ENCODE measurements around the gene CPNE1.
"Not testable (repeated sequence)": the region's sequence is repeated elsewhere in the genome, so short reads cannot be mapped to it uniquely, and the experiment has no call there.

CPNE1 gene

DNA sequence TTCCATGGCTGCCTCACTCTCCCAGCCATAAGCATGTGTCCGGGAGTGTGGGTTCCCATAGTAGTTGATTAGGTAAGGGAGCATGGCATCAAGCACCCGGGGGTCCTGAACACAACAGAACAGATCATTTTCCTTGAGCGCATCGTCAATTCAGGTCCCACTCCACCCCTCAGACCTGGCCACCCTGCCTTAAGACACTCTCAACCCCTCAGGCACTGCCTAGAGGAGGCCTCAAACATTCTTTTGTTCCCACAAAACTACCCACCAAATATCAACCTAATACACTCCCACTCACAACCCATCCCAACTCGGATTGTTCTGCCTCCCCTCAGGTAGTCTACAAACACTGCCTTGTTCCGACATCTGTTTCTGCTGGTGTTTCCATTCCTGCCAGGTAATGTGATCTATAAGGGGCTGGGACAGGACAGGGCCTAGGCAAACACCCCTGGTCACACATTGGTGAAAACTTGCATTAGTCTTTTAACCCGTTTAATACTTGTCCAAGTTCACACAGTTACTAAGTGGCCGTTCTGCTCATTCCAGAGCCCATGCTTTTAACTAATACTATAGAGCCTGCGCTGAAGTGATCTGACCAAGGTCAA, 33.1 kb upstream of the CPNE1 start:
- no peak for DNase-seq

DNA sequence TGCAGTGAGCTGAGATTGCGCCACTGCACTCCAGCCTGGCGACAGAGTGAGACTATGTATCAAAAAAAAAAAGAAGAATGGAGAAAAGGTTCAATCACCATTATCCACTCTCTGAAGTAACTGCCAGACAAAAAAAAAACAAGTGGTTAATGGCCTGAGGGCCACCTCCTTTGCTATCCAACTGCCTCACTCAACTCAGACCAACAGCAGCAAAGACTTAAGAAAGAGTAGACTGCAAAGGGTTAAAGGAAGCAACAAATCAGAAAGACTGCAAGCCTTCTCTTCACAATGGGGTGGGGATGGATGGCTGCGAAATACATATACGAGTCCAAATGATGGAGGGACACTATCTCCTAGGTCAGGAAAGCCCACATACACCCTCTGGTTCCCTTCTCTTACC, 31.3 kb upstream of the CPNE1 start:
- DNase-seq, result no peak

DNA sequence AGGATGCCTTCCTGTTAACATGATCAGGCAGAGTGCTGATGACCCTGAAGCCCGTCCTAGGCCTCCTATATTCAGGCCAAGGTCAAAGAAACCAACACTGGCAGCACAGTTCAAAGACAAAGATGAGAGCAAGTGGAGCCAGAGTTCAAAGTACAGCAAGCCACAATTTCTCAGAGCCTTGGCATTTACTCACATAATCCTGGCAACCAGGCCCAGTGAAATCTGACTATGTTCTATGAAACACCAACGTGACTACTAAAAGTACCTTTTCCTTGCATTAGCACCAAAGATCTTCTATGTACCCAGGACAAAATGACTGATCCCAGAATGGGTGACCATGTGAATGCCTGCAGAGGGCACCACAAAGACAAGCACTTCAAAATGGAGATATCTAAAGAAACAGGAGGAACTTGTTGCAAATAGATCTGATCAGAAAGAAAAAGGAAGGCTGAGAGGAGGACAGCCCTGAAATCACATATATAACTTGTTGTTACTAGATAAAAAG, 30.6 kb upstream of the CPNE1 start:
- no peak for DNase-seq

DNA sequence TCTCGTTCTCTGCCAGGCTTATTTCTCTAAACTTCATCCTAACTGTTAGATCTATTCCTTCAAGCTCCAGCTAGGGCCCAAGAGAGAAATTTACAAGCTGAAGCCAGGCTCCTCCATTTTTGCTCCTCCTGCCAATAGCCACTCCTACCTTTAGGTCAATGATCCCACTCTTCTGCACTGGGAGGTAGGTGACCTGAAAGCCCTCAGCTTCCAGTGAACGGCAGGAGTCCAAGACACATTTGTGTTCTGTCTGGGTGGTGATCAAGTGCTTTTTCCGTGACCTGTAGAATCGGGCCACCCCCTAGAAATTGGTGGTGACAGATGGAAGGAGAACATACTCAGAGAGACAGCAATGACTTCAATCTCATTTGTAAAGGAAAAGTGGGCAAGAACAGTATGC, 25.6 kb upstream of the CPNE1 start:
- no peak for DNase-seq

DNA sequence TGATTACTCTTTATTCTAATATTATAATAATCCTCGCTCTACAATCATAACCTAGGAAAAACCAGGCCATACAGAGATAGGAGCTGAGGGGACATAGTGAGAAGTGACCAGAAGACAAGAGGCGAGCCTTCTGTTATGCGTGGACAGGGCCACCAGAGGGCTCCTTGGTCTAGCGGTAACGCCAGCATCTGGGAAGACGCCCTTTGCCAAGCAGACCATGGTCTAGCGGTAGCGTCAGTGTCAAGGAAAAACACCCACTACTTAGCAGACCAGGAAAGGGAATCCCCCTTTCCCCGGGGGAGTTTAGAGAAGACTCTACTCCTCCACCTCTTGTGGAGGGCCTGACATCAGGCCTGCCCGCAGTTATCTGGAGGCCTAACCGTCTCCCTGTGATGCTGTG, 22.2 kb upstream of the CPNE1 start:
- DNase-seq, result not testable (repeated sequence)

DNA sequence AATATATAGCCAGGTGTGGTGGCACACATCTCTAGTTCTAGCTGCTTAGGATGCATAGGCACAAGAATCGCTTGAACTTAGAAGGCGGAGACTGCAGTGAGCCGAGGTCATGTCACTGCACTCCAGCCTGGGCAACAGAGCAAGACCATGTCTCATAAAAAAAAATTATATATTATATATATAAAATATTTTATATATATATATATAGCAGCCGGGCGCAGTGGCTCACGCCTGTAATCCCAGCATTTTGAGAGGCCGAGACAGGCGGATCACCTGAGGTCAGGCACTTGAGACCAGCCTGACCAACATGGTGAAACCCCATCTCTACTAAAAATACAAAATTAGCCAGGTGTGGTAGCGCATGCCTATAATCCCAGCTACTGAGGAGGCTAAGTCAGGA, 20.7 kb upstream of the CPNE1 start:
- not testable (repeated sequence) for DNase-seq

DNA sequence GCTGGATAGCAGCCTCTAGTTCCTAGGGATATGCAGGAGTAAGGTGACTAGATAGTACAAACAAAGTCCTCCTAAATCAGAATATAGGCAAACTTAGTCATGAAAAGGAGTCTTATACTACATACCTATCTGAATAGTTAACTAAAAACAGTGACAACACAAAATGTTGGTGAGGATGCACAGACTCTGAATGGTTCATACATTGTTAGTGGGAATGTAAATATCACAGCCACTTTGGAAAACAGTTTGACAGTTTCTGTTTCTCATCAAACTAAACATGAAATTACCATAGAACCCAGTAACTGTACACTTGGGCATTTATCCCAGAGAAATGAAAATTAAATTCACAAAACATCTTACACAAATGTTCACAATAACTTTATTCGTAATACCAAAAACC, 17.3 kb upstream of the CPNE1 start:
- no peak for DNase-seq

DNA sequence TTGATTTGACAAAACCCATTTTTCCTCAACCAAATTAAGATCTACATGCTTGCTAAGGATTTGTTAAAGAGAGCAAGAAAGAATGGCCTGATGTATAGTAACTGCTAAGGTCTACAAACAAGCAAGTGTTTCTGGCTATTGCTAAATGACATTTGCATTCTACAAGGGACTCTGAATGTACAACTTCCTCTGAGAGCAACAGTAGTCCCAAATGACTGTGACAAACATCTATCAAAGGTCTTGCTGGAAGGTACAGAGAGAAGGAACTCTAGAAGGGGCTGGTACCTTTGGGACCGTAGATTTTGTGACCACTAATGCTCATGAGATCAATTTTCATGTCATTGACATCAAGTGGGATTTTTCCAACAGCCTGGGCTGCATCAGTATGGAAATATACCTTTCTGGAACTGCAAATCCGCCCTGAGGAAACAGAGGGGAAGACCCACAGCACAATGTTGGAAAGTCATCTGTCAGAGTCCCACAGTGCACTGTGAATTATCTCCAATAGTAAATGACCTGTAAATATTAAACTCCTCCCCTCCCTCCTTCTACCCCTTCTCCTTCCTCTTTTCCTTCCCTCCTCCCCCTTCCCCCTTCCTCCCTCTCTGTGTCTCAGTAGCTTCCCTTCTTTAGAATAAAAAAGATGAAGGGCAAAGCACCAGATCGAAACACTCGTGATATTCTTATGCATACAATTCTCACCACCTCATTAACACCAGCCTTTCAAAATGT, 15.9 kb upstream of the CPNE1 start:
- DNase-seq, result no peak

DNA sequence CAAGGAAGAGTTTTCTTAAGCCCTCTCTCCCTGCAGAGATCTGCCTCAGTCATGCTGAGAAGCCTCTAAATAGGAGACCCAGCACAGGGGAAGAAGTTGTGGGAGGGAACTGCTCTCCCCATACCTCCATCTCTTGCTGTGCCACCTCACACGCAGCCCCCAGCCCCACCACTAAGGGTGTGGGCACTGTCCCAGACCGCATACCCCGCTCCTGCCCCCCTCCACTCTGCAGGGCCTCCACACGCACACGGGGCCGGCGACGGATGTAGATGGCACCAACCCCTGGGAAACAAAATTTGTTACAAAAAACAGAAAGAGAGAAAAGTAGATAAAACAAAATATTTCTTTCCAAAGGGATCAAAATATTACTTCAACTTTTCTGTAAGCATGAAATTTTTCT, 10.2 kb upstream of the CPNE1 start:
- no peak for DNase-seq

DNA sequence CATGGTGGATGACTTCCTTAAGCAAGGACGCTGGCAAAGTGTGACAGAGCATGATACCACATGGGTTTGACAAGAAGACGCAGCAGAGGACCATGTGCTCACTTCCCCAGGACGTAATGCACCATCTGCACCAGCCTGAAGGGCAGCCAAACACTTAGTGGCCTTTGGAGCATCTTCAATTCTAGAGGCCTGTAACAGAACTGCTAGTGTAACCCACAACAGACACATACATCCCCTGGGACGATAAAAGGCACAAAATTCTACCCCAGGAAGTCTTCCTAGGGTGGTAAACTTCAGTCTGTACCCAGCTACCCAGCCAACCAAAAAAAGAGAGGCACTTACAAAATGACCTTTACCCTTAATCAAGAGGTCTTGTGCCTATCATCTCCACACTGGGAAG, 9.2 kb upstream of the CPNE1 start:
- no peak for DNase-seq

DNA sequence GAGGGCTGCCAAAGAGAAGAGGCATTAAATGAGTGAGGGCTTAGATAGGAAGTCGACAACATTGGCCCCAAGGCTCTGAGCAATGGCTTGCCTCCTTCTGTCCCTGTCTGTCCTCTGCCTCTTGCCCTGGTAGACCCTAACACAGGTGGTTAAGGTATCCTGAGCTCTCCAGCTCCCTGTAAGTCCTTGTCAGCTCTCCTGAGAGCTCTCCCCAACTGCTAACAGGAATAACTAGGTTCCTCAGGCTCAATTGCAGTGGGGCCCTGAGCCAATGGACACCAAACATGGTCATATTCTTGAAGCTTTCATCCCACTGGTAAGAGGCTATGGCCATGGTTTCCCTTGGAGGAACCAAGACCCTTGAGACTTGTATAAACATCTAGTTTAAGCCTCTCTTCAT, 5.0 kb upstream of the CPNE1 start:
- DNase-seq, result no peak

DNA sequence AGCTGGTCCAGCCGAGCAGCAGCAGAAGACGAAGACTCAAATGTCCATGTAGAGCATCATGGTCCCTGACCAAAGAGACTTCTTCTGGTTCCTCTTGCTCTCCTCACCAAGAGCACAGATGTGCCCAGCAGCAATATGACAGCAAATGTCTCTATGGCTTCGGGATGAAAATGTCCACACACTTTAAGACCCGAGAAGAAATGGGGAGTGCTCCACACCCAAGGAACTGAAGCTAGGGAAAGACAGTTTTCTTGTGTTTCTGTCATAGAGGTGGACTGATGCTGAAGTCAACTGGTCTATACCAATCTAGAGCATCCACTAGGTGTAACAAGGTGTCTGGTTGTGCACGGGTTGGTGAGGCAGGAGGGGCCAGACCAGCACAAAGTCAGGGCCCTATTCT, 4.5 kb upstream of the CPNE1 start:
- DNase-seq, result no peak

DNA sequence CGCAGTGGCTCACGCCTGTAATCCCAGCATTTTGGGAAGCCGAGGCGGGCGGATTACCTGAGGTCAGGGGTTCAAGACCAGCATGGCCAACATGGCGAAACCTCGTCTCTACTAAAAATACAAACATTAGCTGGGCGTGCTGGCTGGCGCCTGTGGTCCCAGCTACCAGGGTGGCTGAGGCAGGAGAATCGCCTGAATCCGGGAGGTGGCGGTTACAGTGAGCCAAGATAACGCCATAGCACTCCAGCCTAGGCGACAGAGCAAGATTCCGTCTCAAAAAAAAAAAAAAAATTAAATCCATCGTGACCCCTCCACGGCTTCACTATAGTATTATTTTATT, 1.2 kb upstream of the CPNE1 start:
- DNase-seq, result no peak

DNA sequence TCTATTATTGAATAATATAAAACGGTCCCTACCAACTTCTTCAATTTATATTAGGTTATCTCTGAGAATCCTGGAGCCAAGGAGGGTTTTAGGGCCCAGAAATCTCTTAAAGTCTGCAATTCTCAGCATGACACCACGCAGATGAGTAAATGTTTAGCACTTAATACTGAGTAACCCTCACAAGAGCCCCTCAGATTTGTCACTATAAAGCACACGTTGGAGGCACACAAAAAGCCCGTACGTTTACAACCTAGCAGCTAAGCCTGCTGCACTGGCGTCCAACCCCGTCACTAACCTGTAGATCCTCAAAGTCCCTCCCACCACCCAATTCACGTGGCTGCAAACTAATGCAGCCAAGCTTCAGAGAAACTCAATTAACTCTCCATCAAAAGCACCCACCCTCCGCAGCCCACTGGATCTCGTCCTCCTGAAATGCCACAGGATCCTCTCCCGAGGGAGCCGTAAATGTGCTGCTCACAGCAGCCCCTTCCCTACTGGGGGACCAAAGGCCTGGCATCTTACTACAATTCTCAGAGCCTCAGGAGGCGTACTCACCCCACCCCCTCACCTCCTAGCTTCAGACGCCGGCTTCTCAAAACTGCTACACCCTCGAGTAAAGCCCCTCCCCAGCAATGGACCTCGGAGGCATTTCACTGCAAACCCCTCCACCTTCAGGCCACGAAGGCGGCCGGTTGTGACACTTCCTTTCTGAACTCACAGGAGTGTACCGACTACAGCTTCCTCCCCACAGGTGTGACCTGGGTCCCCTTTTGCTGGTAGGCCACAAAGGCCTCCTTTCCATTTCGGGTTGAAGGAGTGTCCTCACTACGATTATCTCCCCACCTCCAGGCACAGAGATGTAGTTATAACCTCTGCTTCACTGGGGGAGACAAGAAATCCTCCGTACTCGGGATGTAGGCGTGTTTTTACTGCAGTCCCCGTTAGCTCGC, 909 bp downstream of the CPNE1 start:
- DNase-seq, result peak; percentile 55

DNA sequence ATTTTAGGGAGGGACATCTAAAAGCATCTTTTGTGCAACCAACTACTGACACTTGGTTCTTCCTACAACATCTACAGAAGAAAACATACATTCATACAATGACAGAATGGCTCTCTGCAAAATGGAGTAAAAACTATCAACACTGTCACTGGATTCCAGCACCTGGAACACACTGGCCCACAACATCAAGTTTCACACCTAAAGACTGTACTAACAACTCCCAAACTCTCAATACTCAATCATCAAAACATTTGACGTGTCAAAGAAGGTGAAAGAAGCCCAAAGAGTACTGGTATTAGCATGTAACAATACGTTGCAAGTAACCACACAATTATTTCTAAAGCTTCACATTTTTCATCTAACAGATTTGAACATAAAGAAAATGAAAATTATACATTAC, 2.1 kb downstream of the CPNE1 start:
- DNase-seq, result no peak

DNA sequence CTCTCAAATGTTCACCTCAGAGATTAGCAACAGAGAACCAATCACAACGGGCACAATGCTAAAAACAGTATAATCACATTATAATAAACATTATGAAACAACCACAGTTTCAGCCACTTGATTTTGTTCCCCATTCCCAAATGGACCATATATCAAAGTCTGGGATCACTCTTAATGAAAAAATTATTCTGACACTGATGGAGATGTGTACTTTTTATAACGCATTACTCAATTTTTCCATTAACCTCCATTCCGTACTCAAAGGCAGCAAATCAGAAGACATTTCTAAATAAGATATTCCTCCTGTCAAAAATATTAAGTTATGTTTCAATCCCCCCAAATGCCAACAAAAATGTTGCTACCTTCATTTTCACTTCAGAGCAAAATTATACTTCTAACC, 2.8 kb downstream of the CPNE1 start:
- DNase-seq, result no peak

DNA sequence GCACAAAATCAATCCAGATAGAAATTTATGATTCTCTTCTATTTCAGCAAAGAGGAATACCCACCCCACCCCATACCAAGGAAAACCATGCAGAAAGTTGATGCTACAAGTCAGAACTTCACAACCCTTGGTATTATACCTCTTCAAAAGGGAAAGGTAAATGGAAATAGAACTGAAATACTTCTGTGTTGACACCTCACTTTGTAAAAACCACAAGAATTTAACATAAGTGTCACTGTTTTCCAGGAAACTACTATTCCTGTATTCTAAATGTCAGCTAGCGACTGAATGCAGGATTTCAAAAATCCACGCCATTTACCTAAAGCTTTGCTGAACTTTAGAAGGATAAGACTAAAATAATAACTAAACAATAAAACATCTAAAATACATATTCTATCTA, 3.6 kb downstream of the CPNE1 start:
- no peak for DNase-seq

DNA sequence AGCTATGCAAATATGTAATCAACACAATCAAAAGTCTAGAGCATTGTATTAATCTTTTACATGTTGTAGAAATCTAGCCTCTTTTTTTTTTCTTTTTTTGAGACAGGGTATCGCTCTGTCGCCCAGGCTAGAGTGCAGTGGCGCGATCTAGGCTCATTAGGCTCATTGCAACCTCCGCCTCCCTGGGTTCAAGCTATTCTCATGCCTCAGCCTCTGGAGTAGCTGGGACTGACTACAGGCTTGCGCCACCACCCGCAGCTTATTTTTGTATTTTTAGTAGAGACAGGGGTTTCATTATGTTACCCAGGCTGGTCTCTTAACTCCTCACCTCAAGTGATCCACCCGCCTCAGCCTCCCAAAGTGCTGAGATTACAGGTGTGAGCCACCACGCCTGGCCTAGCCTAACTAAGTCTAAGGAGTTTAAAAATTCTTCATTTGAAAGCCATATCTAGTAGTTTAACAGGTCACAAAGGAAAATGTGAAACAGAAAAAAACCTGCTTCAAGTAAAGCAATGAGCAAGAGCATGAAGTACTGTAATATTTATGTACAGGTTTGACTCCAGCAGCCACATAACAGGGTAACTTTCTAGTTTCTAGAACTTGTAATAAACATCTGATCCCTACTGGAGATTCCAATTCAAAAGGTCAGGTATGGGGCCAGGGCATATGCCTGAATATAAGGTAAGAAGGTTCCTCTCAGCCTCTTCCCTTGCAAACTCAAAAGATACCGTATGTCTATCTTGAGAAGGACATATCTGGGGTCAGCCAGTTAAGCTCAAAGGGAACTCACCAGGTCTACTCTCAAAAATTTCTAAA, 4.4 kb downstream of the CPNE1 start:
- peak; percentile 10 for DNase-seq

DNA sequence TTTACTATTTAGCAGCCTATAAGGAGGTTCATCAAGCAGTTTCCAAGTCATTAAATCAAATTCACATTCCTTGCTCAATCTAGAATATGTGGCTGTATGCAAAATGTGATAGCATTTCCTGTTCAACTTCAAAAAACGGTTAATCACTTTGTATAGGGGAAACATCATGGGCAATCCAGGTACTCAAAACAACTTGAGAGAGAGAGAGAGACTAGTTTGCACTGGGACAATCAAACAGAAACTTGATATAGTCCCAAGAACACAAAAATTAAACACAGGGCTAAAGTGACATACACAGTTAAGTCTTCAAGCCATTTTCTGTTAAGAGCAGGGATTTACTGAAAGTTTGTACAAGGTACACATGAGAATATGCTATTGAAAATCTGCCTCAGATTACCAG, 7.4 kb downstream of the CPNE1 start:
- no peak for DNase-seq

DNA sequence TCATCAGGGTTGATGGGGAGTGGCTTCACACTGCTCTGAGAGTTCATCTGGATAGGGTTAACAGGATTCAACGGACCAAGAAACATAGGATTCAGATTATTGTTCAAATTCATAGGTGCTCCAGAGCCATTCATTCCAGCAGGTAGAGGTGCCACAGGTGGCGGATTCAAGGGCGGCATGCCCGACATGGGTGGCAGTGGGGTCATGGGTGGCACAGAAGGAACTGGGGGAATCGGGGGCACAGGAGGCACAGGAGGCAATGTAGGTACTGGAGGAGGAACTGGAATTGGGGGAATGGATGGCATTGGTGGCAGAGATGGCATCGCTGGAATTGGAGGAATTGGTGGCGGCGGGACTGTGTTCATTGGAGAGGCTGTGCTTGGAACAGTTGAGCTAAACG, 10.3 kb downstream of the CPNE1 start:
- no peak for DNase-seq

DNA sequence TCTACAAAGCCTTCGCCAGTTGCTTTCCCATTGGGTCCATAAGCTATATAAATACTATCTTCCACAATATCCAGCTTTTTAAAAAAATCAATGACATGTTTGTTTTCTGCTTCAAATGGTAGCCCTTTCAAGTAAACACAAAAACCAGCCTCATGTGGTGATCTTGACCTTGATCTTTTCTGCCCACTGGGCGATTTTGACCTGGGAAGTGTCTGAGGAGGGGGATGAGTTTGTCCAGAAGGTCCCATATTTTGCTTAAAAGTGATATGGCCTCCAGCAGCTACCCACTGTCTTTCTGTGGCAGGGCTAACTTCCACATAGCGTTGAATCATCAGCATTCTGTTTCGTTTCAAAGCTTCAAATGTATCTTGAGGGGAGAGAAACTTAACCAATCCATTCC, 10.8 kb downstream of the CPNE1 start:
- no peak for DNase-seq

DNA sequence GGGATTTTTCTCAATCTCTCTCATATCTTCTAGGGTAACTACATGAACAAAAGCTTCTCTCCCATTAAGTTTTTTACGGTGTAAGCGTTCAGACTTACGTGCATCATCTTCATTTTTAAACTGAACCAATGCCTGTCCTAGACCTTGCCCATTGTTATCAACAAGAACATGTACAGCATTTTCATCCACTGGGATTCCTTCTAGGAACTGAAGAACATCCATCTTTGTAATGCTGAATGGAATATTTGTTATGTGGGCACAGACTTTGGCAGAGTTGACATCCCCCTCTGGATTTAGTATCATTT, 11.3 kb downstream of the CPNE1 start:
- DNase-seq, result no peak

All from stimulated activated naive CD4-positive, alpha-beta T cell treated with Interleukin-2 at 50 U/mL for 16 hours (primary cell).